Epithelial cell of esophagus (primary cell): Measurements from ENCODE around the gene PNLIPRP3.

Source experiments
- DNase-seq: peaks from one replicate; pipeline ENCODE4 v3.0.0; 2010; ENCODE audit warnings: low read depth
- H3K4me3 ChIP-seq: 2 replicates; pipeline ENCODE4 v1.5.1; 2011; ENCODE audit warnings: mild to moderate bottlenecking, low read length, control low read depth
- TF ChIP-seq, protein P1 (sequence below): IDR thresholded peaks from 2 replicates; pipeline ENCODE4 v1.5.1; 2011; ENCODE audit warnings: low read depth, mild to moderate bottlenecking, low read length, control low read depth, inconsistent platforms; ENCODE audit not compliant: insufficient read depth; ENCODE audit errors: missing control alignments

The PNLIPRP3 gene

DNA sequence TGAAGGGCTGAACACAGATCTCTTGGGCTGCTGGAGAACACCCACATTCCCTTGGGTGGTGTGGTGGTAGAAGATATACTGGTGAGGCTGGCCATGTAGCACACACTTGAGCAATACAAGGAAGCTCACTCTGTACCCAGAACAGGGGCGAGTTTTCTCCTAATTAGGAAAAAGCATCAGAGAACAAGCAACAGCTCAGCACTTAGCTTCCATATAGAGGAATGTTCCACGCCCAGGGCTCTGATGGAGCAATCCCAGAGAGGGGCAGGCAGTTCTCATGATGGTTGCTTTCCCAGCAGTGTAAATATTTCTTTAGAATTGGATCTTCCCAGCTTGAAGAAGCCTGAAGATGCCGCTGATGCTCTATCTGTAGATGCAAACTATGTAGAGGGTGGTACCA is 97.1 kb downstream of the PNLIPRP3 start:
- DNase-seq: peak; percentile 82
- TF ChIP-seq, protein P1, sequence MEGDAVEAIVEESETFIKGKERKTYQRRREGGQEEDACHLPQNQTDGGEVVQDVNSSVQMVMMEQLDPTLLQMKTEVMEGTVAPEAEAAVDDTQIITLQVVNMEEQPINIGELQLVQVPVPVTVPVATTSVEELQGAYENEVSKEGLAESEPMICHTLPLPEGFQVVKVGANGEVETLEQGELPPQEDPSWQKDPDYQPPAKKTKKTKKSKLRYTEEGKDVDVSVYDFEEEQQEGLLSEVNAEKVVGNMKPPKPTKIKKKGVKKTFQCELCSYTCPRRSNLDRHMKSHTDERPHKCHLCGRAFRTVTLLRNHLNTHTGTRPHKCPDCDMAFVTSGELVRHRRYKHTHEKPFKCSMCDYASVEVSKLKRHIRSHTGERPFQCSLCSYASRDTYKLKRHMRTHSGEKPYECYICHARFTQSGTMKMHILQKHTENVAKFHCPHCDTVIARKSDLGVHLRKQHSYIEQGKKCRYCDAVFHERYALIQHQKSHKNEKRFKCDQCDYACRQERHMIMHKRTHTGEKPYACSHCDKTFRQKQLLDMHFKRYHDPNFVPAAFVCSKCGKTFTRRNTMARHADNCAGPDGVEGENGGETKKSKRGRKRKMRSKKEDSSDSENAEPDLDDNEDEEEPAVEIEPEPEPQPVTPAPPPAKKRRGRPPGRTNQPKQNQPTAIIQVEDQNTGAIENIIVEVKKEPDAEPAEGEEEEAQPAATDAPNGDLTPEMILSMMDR: no peak
- H3K4me3 ChIP-seq: peak overlapping the region; percentile 30

DNA sequence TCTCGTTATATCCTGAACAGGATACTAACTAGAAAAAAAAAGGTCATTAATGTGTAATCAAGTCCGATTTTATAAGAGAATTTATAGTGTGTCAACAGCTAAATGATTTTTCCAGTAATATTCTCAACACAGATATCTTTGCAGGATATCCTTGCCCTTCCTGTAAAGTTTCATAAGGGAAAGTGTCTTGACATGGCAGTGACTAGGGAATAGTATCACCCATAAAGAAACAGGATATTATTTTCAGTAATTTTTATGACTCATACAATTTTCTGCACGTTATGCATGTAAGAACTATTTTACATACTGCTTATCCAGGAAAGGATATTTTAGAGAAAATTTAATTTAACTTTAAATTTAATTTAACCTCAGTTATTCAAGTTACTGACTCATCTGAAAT is 98.6 kb downstream of the PNLIPRP3 start:
- H3K4me3 ChIP-seq: no peak overlapping the region
- peak; percentile 60 for DNase-seq
- TF ChIP-seq, protein P1: no peak
